Erythroblast (primary cell): ENCODE data around the gene SSRP1.

ENCODE experiments used
- GATA1 ChIP-seq: IDR thresholded peaks from 2 replicates; pipeline ENCODE4 v1.6.1; 2011; ENCODE audit warnings: low read depth, mild to moderate bottlenecking, control low read depth, low read length, moderate library complexity
- POLR2A ChIP-seq: IDR thresholded peaks from 2 replicates; pipeline ENCODE4 v1.6.1; 2011; ENCODE audit warnings: mild to moderate bottlenecking, low read length

DNA sequence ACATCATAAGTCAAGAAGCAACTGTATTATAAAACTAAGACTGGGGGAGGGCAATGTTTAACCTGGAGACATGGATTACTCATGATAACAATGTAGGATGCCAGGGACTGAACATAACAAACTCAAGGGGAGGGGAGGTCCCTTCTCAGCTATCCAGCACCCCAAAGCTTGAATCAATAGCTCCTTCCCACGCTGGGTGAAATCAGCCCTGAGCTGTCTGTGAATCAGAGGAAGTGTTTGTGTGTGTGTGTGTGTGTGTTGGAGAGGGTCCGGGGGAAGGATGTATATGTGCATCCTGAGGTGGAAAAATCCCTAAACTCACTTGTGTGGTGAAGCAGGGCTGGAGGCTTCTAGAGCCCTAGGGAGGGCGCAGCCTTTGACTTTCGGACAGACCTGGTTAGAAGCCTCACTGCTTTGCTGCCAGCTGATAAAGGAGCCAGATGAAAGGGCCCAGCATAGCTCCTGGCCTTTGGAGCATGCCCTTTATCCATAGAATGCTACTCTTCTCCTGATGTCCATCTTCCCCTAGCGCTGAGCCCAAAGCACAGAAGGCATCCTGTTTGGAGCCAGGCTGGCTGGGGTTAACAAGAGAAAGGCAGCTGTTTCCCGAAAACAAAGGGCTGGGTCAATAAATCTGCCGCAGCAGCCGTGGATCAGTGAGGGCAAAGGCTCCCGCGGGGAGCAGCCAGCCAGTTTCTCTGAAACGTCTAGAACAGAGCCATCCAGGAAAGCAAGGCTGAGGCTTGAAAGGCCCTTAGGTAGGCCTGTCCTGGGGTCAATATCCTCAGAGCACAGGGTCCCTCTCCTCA, 46.7 kb downstream of the SSRP1 start:
- no peak for TF ChIP-seq POLR2A
- TF ChIP-seq GATA1: no peak
